Activated CD8-positive, alpha-beta memory T cell treated with anti-CD3 and anti-CD28 coated beads for 48 hours (primary cell): Measurements from ENCODE around the gene IFNK.
"Not testable (repeated sequence)": the region's sequence is repeated elsewhere in the genome, so short reads cannot be mapped to it uniquely, and the experiment has no call there.

ENCODE experiments used
- DNase-seq, 3 experiments: peaks; one replicate each; pipeline ENCODE4 v3.0.0-alpha.2; 2020; ENCODE audit warnings: low read depth in 2 of 3, low spot score in 2 of 3

The IFNK gene, protein sequence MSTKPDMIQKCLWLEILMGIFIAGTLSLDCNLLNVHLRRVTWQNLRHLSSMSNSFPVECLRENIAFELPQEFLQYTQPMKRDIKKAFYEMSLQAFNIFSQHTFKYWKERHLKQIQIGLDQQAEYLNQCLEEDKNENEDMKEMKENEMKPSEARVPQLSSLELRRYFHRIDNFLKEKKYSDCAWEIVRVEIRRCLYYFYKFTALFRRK

DNA sequence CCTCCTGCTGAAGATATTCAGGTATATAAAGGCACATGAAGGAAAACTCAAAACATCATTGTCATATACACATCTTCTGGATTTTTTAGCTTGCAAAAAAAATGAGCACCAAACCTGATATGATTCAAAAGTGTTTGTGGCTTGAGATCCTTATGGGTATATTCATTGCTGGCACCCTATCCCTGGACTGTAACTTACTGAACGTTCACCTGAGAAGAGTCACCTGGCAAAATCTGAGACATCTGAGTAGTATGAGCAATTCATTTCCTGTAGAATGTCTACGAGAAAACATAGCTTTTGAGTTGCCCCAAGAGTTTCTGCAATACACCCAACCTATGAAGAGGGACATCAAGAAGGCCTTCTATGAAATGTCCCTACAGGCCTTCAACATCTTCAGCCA is at the start of gene IFNK:
TSS of gene IFNK (plus strand) at position 55 of the 400 bp plus-strand sequence. CDS start at position 102, 47 bp downstream.
- DNase-seq = no peak

DNA sequence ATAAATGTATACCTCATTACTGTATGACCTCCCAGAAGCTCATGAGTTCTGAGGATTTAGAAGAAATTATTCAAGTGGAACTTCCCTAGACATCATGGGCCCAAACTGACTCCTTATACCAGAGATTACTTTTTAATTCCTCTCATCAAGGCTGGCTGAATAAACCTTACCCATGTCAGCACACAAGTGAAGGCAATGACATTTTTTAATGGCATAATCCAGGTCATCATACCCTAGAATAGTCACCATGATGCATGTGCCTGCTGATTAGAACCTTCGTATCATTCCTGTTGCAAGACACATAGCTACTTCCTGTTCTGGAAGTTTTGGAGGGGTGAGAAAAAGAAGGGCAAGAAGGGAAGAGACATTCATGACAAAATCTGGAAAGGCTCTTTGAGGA is 49.8 kb upstream of the IFNK start:
- DNase-seq = no peak

DNA sequence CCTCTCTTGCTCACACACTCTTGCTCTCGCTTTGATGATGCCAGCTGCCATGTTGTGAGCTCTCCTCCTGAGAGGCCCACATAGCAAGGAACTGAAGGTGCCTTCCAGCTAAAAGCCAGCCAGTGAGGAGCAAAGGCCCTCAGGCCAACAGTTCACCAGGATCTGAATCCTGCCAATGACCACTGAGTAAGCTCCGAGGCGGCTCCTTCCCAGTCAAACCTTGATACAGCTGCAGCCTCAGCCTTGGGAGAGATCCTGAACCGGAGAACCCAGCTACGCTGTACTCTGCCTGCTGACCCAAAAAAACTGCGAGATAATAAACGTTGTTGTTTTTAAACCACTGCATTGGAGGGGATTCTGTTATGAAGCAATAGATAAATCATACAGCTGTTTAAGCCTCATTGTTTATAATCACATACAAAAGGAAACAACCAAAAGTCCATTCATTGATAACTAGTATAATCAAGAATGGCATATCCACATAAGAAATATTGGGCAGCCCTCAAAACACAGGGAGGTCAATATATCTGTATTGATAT is 49.0 kb upstream of the IFNK start:
- DNase-seq = no peak

DNA sequence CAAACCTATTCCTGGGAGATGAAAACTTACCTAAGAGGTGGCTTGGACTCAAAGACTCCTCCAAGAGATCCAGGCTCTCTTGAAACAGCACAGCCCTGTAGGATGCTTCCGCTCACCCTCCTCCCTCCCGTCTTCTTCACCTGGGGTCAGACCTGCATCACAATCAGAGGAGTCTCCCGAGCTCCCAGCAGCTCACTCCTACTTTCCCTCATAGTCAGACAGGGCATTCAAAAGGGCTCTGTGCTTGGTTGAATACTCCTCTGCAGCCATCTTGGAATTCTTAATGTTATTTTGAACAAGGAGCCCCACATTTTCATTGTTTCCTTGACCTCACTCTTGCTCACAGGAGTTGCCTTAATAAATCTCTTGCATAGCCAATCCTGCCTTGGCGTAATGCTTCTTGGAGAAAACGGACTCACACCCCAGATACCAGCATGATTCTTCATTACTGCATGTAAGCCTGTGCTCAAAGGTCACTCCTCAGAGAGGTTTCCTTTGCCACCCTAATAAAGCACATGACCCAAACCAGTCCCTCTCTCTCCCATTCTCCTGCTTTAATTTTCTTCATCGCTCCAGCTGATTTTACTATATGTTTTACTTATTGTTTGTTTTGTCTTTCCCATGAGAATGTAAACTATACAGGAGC is 47.1 kb upstream of the IFNK start:
- DNase-seq = no peak

DNA sequence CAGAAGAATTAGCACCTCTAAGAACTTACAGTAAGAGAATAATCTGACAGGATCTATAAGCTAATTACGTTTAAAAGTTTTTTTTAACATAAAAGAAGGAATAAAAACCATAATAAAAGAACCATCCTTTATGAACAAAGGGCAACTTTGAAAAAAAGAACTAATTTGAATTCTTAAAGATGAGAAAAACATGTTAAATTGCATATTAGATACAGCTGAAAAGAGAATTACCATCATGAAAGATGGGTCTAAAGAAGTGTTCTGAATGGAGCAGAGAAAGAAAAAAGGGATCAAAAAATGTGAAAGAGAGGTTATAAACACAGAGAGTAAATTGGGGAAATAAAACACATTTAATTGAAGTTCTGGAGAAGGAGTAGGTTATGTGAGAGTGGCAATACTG is 45.8 kb upstream of the IFNK start:
- DNase-seq = no peak

DNA sequence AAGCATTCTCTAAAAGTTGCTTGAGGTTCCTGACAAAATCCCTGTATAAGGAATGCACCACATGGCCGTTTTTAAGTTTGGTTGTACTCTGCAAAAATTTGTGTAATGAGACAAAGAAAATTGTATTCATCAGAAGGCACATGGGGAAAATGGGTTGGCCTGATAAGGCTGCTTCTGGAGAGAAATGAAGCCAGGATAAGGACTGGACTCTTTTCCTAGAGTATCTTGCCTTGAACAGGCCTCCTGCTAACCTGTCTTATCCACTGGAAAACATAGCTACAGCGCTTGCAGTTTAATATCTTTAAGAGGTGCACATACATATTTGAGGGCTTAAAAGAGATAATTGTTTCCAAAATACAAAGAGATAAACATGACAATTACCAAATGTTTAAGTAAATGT is 41.4 kb upstream of the IFNK start:
- DNase-seq = no peak

DNA sequence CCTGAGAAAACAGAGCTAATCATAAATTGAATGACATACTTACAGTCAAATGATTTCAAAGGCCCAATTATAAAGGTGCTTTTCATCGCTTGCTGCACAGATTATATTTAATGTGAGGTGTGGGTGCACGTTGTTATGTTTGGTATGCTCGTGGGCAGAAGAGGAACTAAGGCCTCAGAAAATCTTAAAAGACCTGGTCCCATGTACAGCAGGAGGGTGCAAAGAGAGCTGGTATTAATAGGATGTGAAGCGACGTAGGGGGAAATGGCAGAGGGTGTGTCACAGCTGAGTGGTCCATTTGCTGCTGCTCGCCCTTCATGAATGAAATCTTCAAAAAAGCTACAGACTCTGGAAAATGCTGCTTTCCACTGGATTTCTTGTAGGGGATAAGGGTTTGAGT is 40.5 kb upstream of the IFNK start:
- no peak for DNase-seq

DNA sequence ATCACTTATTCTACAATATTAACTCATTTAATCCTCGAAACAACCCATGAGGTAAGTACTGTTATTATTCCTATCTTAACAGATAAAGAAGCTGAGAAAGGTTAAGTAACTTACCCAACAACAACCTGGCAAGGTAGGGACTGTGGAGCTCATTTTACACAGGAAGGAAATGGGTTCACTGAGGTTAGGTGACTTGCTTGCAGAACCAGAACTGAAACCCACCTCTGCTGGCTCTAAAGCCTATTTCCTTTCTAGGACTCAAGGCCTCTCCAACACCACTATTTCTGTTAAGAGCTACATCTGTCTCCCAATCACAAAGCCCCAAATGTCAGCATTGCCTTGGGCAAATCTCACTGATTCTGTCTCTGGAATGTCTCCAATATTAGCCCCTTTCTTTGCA is 38.9 kb upstream of the IFNK start:
- no peak for DNase-seq

DNA sequence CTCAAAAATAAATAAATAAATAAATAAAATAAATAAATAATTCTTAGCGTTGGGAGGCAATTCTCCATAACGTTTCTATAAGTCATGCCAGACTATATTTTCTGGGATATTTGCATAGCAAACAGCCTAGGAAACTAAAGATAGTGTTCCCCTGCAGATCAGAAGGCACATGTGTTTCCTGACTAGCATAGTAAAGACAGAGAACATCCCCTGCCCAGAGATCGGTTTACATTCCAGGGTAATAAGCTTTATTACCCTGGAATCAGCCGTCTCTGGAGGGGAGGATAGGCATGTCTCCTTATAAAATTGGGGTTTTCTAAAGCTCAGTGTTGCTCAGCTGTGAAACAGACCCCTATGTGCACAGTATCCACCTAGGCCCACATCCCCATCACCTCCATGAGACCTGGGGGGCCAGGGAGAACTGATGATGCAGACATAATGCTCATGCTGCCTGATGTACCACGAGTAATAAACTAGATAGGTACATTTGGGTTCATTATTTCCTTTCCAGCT is 36.9 kb upstream of the IFNK start:
- no peak for DNase-seq

DNA sequence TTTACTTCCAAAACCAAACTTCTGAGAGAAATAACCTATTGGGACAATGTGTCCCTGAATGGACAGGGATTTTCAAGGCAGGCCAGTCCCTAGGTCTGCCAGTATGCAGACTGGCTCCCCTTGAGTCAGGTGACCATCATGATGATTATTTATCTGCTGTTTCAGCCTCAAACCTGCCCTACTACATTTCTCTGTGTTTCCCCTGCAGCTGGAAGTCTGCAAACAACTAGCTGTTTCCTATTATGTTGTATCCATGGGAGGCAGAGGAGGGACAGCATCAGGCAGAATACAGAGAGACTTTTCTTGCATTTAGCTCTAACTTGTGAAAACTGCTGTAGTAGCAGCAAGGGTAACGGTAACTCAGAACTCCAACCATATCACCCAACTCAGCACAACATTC is 36.2 kb upstream of the IFNK start:
- DNase-seq = no peak

DNA sequence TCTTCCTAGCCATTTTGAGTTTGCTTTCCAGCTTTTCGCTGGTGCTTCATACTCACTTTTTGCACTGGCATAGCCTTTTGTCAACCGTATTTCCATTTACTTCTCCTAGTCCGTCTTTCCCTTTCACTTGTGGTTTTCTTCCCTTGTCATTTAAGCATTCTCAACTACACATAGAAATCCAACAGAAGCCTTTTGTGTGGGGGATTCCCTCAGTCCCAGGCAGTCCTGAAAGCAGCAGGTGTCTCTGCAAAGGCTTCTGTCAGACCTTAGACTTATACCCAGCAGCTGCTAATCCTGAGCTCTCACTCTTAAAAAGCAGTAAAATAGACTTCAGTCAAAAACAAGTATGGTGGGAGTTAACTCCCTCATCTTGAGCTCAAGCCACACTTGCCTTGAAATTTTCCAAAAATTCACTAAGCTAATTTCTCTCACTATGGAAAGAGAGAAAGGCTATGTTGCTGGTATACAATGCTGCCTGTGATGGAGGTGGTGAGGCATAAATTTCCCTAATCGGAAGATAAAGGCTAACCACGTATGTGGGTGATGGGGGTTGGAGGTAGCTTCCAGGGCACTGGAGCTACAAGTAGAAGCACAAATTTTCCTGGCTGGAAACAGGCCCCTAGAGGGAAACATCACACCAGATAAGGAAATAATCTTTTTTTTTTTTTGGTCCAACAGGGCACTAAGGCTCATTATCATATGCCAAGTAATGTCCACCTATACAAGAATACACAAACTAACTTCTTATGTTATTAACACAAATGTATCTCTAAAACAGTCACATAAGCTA is 34.8 kb upstream of the IFNK start:
- DNase-seq = no peak

DNA sequence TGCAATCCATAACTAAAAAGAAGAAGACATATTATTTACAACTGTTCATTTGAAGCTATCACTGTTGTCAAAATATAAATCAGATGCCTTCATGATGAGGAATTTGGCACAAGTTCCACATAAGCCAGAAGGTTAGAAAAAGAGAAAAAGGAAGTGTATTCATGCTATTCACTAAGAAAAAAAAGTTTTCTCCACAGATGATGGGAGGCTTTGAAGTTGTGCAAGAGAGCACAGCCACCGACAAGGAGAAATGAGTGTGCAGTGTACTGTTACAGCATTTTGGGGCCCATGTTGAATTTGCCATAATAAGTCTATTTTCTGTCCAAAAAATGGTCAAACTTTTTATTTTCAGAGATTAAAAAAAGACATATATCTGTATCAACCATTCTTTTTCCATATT is 32.9 kb upstream of the IFNK start:
- DNase-seq = no peak

DNA sequence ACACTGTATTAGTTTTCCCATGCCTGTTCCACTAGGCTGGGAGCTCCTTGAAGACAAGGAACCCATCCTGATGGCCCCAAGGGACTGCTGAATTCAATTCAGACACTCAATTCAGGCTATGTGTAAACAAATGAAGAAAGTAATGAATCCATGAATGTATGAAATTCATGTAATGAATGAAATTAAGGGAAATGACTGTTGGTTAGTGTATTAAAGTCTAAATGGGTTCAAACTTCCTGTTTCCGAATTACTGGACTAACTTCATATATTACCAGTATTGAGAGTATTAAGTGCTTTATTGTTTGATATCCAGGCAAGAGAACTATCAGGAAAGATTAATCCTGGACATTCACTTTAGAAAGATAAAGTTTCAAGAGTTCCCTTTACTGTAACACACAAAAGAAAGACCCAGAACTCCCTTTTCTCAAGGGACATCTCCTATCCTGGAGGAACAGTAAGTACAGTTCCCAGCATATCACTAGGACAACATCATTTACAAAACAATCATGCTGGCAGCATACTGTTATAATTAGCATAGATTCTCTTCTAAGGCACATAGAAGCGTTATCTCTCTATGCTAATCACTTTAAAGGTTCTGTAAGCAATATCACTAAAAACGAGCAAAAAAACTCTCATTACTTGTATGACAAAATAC is 28.5 kb upstream of the IFNK start:
- DNase-seq = no peak

DNA sequence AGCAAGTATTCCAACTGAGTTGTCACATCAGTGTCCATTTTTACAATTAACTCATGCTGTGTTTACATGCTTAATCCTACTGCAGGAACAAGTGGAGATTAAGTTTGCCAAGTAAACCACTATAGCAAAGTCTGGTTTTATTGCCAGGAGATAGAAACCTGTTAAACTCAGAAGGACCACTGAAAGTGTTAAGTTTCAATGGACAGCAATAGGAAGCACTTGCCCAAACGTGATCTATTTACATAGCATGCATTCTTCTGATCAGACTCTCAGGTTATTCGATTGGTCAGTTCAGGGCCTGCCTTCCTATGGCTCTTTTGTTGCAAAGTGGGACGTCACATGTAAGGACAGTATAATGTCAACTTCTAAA is 28.0 kb upstream of the IFNK start:
- DNase-seq = no peak

DNA sequence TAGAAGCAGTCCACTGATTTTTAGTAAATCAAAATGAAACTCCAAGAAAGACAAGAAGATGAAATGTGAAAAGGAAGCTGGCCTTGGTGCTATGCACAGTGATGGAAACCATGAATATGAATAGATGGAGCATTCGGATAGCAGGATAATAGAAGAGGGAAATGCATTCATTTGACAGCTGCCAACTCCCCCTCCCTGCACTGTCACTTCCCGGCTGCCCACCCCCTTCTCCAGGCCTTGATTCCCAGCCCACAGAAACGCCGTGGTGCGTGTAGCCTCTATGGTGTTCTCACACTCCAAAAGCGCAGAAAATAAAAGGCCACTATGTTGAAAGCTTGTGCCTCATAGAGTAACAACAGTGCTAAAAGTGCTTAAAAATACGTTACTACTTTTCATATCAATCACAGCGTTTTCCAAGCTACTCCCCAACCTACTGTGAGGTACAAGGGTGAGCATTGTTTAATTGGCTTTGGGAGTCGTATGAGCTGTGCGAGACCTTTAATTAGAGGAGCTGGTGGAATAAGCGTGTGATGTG is 26.1 kb upstream of the IFNK start:
- DNase-seq = no peak

DNA sequence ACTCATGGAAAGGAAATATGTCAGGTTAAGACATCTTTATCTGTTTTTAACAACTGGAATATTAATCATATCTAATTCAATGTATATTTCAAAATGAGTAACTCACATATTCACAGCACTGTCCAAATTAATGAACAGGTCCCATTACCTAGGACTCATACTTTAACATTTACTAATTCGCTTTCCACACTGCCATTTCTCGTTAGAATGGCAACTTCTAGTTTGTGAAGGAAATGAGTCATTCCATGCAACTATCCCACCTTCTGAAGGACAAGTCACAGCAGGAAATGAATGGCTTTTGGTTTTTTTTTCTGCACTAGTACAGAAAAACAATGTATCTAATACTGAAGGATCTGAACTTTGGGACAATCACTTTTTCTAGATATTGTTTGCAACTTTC is 24.6 kb upstream of the IFNK start:
- DNase-seq = no peak

DNA sequence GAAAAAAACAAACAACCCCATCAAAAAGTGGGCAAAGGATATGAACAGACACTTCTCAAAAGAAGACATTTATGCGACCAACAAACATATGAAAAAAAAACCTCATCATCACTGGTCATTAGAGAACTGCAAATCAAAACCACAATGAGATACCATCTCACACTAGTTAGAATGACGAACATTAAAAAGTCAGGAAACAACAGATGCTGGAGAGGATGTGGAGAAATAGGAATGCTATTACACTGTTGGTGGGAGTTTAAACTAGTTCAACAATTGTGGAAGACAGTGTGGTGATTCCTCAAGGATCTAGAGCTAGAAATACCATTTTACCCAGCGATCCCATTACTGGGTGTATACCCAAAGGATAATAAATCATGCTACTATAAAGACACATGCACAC is 23.2 kb upstream of the IFNK start:
- DNase-seq = not testable (repeated sequence)

DNA sequence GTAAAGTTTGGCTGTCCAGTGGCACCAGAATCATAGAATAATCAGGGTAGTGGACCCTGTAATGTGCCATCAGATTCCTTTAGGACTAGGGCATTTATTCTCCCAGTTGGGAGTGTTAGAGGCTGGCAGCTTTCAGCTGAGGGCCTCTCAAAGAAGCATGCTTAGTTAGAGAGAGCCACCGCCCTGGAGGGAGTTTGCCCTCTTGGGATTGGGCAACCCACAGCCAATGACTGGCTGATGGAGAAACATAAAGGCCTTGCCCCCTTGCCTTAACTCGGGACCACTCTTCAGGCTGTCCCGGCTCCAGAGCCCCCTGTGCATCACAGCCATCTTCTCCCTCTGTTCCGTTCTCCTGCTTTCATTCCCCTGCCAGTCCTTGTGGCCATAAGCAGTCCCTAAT is 20.5 kb upstream of the IFNK start:
- DNase-seq = no peak

DNA sequence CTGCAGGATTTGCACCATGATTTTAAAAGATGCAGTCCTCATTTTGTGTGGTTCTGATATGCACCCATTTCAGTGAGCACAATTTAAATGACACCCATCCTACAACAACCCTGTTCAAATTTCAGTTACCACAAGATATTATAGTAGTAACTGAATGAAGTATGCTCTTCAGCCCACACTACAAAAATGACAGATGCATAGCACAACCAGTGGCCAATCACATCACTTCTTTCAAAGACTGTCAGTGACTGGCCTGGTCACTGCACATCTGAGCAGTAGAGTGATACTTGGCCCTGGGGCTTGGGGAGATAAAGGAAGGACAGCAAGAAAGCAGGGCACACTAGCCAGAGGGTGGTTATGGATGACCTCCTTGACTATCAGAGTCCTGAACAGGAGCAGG is 19.8 kb upstream of the IFNK start:
- DNase-seq = no peak

DNA sequence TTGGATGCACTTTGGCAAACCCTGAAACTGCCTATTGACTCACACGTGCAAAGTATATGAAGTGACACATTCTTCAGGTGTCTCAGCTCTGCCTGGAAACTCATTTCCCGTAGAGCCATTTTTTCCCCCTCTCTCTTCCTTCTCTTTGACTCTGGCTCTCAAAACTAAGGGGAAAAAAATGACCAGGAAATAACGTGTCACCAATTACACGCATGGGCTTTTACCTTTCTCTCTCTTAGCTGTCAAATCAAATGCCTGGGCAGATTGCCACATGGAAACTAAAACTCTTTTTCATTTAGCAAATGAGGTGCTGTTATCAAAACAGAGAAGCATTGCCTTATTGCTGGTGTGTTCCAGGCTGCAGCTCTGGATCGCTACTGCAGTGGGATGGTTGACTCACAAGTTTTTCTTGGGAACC is 18.3 kb upstream of the IFNK start:
- DNase-seq = no peak

DNA sequence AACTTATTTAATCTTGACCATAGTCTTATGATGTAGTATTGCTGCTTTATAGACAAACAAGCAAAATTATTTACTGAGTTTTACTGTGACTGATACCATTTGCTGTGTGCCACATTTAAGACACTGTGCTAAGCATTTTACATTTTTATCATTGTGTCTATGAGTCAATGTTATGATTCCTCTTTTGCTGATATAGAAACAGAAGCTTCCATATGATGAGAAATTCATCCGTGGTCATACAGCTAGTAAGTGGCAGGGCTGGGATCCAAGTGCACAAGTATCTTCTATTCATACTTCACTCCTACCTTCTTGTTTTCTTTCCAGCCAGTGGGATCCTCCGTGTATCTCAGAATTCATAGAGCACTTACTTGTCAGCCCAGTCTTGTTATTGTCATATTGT is 17.1 kb upstream of the IFNK start:
- DNase-seq = no peak
